ENCODE measurements around the gene ARHGAP29.

Gene ARHGAP29

GRCh38 chr1:94259635-94260289 is 22.4 kb upstream of the ARHGAP29 start:
- no peak for DNase-seq (ENCODE audit: low read depth)

DNA sequence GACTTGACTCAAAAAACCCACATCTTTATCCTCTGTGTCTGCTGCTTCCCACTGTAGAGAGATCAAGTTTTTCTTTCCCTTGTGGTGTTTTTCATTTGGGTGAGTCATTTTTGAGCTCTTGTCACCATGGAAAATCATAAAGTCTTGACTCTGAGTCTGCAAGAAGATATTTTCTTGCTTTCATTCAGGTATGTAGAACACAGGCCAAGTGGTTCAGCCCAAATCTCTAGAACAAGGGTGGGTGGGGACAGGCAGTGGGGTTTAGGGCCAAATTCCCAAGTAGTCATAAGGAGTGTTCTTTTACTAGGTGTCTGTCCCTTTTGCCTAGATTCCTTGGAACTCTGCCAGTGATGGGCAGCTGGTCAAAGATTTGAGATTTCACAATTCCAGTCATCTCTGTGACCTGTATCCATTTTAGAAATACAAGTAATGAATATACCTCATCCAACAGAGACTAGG is 21.5 kb upstream of the ARHGAP29 start:
- peak; percentile 94 for DNase-seq (ENCODE audit: low read depth)

DNA sequence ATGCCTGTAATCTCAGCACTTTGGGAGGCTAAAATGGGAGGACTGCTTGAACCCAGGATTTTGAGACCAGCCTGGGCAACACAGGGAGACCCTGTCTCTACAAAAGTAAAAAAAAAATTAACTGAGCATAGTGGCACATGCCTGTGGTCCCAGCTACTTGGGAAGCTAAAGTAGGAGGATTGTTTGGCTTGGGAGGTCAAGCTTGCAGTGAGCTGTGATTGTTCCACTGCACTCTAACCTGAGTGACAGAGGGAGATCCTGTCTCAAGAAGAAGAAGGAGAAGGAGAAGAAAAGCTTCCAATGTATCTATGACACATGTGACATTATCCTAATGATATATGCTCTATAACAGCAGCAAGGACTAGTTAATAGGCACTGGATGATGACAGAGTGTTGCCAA is 20.1 kb upstream of the ARHGAP29 start:
- DNase-seq (ENCODE audit: low read depth) = no peak

DNA sequence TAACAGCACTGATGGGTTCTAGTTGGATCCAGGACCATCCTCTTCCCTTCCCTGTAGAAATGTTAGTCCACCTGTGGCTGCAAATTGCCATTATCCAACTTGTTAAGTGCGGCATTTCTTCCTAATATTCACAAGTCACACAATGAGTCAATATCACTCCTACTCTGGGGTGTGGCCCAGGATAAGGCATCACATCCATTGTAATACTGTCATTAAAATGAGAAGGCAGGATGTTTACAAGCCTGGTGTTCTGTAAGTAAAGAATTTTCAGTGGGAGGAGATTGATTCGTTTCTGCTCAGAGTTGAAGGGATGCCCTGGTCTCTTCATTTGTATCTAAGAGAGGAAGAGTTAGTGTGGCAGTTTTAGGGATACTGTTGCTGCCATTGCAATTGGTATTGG is 18.1 kb upstream of the ARHGAP29 start:
- DNase-seq (ENCODE audit: low read depth) = no peak

DNA sequence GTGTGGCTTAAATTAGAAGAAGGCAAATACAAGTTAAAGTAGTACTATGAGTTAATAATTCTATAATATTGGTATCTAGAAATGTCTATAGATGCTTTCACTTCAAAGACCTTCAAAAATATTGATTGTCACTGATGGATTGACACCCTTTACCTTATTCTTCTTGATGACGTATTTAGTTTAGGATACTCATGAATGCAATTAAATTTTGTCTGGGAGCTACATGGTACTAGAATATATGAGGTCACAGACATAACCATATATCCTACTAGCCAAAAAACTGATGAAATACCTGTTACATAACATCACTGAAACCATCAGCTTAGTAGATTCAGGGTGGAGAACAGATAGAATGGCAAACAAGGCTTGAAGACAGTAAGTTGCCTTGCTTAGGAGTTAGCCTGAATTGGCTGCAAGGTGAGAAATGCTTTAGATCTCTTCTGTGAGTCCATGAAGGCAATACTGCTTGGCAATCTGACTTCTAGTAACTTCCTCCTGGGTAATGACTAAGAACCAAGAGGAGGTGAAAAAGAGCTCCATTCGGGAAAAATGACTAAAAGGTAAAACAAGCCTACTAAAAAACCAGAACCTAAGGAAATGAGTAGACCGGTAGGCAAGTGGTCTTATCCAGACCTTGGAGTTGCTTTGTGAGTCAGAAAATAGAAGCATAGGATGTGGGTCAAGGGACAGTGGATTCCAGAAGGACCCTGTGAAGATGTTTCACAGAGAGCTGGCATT is 16.9 kb upstream of the ARHGAP29 start:
- no peak for DNase-seq (ENCODE audit: low read depth)

DNA sequence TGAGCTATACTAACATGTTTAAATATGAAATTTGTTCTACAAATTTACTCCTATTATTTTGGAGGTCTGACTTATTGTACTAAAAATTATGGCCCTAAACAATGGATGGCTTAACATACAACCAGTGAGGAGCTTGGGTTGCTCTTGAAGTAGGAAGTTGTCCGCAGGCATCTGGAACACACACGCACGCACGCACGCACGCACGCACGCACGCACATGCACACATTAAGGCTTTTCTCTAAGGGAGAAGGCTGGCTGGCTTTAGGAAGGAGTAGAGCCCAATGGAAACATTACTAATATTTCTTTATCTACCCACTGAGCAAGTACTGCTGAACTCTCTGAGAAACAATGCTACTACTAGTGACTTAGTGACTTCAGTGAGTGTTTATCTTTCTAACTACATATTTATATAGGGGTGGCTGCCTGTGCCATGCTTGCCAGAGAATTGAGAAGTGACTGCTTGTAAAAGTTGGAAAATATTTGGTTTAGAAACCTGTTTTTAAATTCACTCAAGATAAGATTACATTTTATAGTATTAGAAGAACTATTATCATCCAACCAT is 16.2 kb upstream of the ARHGAP29 start:
- no peak for DNase-seq (ENCODE audit: low read depth)

- no peak for DNase-seq (ENCODE audit: low read depth)
These were observed 13.0 kb upstream of the ARHGAP29 start for GRCh38 chr1:94250341-94250740.

GRCh38 chr1:94248956-94249688 is 11.7 kb upstream of the ARHGAP29 start:
- DNase-seq (ENCODE audit: low read depth) = no peak

GRCh38 chr1:94247138-94248094 is 10.0 kb upstream of the ARHGAP29 start:
- DNase-seq (ENCODE audit: low read depth) = no peak

DNA sequence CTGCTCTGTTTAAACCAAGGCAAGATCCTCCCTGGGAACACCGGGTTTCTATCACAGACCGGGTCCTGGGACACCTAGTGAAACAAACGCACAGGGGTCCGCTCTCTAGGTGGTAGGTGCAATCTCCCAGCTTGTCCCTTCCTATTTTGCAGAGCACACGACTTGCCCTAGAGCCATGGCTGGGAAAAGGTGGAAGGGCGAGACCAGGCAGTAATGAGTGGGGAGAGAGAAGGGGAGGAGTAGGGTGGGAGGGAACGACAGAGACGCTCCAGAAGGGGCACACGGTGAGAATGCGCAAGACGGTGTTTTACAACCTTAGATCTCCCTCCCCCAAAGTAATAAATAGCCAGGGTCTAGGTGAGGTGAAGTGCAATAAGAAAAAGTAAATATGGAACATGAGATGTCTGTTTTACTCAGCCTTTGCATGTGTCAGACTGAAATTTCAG is 9.3 kb upstream of the ARHGAP29 start:
- DNase-seq (ENCODE audit: low read depth) = no peak

DNA sequence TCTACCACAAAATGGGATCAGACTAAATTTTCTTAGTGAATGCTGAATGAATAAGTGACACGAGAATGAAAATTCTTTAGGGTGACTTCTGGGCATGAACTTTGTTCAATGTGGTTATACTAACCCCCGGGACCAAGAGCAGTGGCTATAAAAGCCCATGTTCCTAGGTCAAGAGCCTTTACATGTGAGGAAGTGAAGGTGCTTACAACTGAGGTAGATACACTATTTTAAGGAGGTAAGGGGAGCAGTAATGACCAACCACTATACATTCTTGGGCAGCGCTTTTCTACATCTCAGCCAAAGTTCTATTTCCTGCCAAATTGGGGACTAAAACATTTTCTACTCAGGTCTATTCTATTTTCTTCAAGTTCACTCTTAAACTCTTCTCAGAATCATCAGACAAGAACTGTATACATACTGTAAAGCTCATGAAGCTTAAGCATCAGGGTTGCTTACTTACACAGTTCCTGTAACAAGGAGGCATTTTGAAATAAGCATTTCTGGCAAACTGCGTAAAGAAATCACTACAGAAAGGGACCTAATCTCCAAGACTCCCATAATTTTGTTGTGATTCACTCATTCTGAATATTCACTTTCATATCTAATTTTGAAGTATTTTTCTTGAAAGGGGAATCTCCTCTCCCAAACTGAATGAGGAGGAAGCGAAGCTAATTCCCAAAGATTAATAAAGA is 8.5 kb upstream of the ARHGAP29 start:
- DNase-seq (ENCODE audit: low read depth) = no peak

DNA sequence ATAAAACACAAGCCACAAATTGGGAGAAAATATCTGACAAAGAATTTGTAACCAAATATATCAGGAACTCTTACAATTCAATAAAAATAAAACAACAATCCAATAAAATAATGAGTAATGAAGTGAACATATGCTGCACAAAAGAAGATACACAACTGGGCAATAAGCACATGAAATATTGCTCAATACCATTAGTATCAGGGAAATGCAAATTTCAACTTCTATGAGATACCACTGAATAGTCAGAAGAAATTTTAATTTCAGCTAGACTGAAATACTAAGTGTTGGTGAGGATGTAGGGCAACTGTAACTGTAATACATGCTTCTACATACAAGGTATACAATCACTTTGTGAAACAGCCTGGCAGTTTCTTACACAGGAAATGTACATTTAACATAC is 7.4 kb upstream of the ARHGAP29 start:
- DNase-seq (ENCODE audit: low read depth) = no peak

DNA sequence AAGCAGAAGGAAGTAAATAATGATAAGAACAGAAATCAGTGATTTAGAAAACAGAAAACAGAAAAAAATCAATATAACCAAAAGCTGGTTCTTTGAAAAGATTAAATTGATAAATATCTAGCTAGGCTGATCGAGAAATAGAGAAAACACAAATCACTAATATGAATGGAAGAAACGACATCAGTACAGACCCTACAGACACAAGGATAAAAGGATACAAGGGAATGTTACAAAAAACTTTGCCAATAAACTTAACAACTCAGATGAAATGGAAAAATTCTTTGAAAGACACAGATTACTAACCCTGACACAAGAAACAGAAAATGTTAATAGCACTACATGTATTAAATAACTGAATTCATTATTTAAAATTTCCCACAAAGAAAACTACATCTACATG is 6.3 kb upstream of the ARHGAP29 start:
- no peak for DNase-seq (ENCODE audit: low read depth)

DNA sequence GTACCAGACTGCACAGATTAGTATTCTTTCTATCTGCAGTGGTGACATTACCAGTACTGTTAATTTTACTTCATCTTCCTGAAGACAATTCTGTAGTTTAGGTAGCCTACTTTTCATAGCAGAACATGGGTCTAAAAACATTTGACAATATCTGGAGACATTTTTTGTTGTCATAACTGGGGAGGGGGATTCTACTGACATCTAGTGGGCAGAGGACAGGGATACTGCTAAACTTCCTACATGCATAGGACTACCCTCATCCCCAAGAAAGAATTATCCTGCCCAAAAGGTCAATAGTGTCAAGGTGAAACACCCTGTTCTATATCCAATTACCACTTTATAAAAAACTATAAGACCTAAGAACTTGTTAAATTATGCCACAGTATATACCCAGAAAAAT is 3.4 kb upstream of the ARHGAP29 start:
- DNase-seq (ENCODE audit: low read depth) = no peak

DNA sequence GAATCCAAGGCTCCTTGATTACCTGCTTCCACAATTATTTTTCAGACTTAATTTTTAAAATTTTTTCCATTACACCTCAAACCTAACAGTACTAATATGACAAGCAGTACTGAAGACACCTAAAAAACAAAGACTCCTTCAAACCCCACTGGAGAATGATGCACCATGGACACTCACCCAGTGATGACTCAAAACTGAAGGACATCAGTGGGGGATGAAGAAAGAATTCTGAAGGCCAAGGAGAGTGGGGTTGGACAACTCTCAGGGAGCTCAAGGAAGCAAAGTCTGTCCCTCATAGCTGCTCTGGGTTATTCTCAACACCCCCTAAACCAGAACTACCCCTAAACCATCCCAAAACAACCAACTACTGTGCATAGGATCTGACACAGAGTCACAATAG is 2.4 kb upstream of the ARHGAP29 start:
- DNase-seq (ENCODE audit: low read depth) = no peak

GRCh38 chr1:94239051-94239450 is 1.7 kb upstream of the ARHGAP29 start:
- DNase-seq (ENCODE audit: low read depth) = no peak

GRCh38 chr1:94236630-94237290 is 624 bp downstream of the ARHGAP29 start:
- DNase-seq (ENCODE audit: low read depth) = no peak

DNA sequence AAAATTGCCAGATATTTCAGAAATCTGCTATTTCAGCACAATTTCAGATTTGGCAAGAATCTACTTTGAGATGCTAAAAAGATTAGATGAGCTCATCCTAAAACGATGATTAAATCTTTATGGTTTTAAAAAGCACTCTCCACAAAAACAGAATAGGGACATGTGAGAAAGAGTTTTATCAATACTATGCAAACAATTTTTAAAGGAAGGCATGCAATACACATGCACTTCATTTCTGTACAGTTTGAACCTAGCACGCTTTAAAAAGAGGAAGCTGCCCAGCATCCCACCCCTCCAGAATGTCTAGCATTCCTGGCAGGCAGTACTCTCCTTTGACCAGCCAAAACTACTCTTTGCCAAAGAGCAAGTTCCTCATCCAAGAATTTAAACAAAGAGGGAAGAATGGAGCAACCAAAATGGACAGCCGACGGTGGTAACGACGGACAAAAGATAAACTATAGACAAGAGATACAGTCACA is 1.3 kb downstream of the ARHGAP29 start:
- DNase-seq (ENCODE audit: low read depth) = no peak

GRCh38 chr1:94235189-94236012 is 2.0 kb downstream of the ARHGAP29 start:
- DNase-seq (ENCODE audit: low read depth) = no peak

Data from HS-27A (cell line).